Inferior parietal cortex (tissue), 1 donor: ENCODE results near the gene ANTXR1.
"Not testable (repeated sequence)": the region's sequence is repeated elsewhere in the genome, so short reads cannot be mapped to it uniquely, and the experiment has no call there.

Experiments used
- DNase-seq: peaks from one replicate; pipeline ENCODE4 v3.0.0-alpha.2; 2016; ENCODE audit errors: extremely low spot score

Gene ANTXR1

DNA sequence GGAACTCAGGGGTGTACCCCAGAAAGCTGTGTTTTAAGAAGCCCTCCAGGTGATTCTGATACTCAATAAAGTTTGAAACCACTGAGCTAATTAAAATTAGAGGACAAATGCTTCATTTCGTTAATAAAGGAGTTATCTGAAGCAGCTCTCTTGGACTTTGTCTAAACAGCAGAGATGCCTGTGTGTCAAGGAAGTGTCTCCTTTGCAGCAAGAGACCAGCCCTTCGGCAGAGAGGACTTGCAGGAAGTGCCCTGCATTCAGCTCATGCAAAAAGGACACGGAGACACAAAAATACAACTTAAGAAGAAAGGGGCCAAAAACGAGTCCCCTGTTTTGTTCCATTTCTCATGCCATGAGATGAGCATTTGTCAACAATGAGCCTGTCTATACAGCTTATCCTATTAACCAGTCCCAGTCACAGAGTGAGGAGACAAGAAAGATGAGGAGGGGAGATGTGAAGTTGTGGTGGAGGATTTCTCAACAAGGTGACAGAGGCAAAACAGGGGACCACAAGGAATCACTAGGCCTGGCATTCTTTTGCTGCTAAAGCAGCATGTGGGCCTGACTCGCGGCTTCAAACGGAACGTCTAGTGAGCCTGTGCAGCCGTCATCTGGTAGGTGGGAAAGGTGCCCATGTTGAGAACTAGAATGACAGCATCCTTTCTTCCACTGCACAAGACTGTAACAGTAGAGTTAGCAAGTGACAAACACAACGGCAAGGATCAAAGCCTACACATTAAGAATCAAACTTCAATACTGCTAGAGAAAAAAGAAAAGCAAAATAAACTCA is 152.3 kb downstream of the ANTXR1 start:
- no peak for DNase-seq

DNA sequence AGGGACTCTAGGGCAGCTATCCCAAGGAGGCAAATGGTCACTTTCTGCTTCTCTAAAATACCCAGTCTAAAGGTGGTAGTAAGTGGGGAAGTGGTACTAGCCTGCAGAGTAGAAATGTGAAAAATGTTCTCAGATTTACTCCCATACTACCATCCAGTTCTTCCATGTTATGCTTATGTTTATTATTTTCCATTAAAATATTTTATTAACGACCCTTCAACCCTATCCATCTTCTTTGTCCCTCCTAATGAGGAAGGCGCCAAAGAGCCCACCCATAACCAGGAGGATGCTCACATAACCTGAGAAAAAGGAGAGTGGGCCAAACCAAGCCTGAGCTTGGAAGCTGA is 153.5 kb downstream of the ANTXR1 start:
- DNase-seq: no peak

DNA sequence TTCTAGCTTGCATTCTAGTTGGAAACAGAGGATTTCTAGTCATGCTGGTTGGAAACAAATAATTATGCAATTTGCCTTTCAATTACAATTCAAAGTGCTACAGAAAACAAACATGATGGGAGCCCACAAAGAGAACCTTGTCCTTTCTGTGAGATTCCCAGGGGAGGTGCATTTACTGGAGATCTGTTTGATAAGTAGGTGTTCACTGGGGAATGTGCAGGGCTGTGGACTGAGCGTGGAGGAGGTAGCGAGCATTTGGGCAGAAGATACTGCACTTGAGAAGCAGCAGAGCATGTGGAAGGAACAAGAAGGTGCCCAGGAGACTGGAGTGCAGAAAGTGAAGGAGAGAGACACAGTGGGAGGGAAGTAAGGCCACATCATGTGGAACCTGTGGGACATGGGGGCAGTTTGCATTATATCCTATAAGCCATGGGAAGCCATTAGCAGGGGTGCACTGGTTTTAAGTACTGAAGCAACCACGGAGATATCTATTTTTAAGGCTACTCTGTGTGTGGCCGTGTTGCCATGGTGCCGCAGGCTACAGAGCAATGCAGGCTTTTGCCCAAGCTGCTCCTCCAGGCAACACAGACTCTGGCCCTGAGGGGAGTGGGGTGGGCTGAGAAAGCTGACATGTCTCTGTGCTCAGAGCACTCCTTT is 154.0 kb downstream of the ANTXR1 start:
- no peak for DNase-seq

DNA sequence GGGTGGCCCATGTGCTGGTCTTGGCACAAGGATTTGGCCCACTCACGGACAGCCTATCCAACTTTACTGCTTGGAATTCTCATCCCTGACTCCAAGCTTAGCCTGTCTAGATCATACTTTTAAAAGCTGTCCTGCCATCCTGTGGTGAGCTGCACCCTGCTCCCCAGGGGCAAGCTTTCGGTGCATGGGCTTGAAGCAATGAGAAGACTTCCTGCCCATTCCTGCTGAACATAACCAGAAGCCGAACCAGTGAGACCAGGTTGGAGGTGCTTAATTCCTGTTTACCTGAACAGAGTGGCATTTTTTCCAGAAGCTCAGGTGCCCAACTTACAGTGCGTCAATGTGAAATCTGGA is 154.5 kb downstream of the ANTXR1 start:
- DNase-seq: no peak

DNA sequence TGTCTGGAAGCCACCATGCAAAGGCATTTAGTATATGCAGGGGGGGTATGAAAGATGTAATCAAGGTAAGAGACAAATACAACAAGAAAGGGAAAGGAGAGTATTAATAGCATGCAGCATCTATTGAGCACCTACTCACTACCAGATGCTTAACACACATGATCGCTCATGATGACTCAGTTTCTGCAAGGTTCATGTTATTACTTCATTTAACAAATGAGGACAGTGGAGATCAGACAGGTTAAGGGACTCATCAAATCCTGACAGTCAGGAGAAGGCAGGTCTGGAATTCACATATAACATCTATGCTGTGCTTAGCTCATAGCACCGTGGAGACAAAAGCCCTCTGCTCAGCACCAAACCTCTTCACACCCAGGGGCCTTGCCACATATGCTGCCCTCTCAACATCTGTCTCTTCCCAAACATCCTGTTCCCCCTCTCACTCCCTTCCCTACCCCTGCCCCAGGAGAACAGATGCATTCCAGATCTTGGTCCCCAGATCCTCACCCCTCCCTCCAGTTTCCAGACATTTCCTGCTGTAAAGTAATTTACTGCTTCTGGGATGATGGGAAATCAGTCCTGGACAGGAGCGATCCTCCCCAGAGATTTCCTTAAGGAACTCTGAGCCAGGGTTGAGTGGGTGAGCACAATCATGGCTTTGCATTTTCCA is 155.3 kb downstream of the ANTXR1 start:
- no peak for DNase-seq

DNA sequence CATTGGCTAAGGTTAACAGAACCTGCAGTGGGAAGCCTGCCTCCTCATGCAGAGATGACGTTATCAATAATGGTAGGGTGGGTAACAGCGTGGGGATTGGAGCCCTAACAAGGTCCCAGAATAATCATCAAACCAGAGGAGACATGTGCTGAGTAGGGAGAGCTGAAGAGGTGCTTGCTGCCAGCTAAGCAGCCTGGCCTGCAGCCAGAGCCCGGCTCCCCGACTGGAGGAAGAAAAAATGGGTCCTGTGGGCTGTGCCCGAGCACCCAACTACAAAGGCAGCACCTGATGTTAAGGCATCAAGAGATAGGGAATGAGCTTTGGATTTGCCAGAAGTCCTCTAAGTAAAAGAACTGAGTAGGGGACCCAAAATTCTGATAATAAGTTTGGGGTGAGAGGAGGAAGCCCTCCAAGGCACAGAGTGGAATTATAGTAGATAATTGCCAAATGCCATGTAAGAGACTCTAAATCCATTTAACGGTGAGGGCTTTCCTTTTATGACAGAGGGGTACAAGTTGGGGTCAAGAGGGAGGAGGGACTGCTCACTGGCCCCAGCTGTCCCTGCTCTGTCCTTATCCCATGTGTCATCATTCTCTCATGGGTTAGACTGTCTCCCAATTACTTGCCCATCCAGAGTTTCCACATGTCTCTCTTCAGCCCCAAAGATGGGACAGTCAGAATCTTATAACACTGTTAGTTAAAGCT is 156.1 kb downstream of the ANTXR1 start:
- no peak for DNase-seq

DNA sequence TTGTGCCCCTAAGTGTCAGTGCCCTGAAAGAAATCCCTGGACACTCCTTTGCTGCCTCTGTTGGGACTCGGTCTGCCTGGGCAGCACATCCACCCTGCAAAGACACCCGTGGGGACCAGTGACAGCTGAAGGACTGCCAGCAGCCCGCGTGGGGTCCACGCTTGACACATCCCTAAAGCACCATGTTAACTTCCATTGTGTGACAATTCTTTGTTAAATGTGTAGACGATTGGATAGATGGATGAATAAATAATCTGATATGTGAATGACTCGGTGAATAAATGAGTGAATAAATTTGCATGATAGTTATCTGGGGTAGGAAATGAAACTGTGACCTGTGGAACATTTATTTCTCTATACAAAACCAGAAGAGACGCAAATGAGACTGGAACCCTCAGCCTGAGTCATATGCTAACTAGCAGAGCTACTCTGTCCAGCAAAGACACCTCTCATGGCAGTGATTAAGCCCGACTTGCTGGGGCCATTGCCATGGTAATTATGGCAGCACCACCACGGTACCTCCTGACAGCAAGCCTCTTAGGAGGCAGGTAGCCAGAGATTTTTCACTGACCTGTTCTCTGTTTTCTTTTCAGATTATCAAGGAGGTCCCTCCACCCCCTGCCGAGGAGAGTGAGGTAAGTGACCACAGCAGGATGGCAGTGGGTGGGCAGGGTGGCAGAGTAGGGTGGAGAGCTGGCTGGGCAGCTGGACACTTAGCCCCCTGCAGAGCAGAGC is 156.8 kb downstream of the ANTXR1 start:
- no peak for DNase-seq

DNA sequence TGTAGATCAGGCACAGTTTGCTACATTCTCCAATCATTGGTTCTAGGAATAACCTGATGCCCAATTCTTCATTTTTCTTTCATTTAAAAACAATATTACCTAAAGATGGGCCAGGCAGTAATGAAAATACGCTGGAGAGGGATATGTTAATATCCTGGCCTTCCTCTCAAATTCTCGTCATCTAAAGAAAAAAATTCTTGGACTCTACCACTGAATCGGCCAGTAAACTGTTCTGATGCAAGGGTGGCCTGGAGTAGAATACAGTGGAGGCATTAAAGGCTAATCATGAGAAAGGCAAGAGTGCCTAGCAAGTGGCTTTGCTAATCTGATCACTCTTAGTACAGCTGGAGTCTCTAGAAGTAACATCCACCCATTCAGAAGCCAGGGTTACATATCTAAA is 157.7 kb downstream of the ANTXR1 start:
- DNase-seq: no peak

DNA sequence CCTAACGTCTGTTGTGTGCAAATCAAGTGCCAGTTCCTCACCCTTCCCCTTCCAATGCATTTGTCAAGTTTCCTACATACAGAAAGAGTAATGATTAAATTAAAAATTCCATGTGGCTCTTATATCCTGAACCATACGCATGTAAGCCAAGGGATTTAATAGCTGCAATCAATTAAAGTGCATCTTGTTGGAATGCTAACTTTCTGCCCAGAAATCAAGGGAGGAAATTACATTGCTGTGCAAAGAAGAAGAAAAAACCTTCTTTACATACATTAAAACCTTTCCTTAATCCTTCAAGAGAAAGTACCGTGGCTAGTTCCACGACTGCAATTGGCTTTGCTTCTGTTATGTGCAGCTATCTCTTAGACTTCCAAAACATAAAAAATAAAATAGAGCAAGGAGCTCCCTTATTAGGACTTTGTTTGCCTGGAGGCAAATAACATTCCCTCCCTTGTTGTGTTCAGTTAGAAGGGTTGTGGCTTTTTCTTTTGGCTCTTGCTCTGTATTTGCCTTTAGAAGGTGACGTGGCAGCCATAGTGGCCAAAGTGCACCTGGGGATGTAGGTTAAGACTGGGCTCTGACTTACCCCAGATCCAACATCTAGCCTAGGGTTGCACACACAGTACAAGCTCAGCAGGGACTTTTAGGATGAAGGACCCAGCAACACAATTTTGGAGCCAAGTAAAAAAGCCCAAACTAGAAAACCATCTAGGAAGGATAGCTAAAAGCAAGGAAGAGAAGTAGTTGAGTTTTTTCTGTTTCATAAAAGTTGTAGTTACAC is 158.3 kb downstream of the ANTXR1 start:
- no peak for DNase-seq

DNA sequence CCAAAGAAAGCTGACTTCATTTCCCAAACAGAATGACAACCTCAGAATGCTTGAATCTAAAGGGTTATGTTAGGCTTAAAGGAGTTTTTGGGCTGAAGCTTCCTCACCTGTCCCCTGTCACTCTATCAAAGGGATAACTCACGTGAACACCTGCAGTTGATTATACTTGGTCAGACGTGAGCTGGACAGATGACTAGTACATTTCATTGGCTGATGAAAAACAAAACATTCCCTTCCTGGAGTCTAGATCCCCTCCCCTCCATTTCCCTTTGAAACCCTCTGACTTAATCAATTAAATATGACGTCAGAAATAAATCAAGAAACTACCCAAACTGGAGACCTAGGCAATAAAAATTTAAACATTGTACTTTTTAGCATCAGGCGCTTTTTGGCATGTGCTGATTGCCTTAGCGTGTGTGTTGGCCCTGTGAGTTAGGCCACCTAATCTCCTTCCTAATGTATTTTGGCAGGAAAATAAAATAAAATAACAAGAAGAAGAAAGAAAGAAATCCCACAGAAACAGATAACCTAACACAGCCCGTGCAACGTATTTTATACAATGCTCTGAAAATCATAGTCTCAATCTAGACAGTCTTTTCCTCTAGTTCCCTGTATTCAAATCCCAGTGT is 159.0 kb downstream of the ANTXR1 start:
- DNase-seq: no peak

DNA sequence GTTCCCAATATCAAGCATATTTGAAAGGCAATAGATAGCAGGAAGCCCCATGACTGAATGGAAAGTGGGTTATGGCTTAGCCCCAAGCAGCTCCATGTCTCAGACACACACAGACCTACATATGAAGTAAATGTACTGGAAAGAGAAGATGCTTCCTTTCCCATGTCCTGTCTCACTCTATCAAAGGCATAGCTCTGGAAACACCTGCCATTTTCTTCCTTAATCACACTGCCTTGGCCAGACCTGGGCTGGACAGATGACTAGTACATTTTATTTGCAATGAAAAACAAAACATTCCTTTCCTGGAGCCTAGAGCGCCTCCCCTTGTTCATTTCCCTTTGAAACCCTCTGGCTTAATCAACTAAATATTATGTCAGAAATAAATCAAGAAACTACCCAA is 160.7 kb downstream of the ANTXR1 start:
- DNase-seq: no peak

DNA sequence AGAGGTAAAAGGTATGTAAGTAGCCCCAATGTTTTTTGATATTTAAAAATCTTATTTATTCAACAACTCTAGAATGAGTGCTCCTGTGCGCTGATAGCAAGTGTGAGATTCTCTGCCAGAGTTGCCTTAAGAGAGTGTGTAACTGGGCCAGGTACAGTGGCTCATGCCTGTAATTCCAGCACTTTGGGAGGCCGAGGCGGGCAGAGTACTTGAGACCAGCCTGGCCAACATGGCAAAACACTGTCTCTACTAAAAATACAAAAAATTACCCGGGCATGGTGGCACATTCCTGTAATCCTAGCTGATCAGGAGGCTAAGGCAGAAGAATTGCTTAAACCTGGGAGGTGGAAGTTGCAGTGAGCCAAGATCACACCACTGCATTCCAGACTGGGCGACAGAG is 161.2 kb downstream of the ANTXR1 start:
- not testable (repeated sequence) for DNase-seq

DNA sequence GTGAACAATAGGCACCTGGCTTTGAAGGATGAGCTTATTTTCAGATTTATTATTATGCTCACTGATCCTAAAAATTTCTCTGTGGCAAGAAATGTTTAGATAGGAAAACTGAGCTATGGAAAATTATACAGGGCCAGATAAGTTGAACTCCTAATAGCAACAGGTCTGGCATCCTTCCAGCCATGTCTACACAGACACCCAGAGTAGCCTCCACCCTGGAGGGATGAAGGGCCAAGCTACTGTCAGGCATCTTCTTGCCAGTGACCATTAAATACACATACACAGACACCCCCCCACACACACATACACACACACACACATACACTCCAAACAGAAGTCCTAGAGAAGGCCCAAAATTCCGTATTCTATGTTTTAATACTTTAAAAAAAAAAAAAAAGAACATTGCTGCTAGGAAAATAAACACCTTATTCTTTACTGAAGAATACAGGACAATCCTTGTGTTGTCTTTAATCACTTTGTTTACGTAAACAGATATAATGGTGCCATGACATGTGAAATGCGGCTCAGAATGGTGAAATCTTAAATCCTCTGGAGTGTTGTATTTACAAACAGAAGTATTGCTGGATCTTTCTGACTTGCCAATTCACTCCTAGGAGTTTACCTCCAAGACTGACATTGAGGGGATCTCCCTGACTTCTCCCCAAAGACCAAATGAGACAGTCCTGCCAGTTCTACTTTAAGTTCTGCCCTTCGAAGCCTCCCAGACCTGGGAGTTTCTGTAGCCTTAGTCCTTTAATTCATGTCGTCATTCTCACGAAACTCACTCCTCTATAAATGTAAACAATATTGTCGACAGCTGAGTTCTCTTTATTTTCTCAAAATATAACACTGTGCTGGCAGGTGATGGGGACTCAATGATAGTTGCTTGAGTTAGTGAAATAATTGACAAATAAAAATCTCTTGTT is 163.1 kb downstream of the ANTXR1 start:
- DNase-seq: no peak

DNA sequence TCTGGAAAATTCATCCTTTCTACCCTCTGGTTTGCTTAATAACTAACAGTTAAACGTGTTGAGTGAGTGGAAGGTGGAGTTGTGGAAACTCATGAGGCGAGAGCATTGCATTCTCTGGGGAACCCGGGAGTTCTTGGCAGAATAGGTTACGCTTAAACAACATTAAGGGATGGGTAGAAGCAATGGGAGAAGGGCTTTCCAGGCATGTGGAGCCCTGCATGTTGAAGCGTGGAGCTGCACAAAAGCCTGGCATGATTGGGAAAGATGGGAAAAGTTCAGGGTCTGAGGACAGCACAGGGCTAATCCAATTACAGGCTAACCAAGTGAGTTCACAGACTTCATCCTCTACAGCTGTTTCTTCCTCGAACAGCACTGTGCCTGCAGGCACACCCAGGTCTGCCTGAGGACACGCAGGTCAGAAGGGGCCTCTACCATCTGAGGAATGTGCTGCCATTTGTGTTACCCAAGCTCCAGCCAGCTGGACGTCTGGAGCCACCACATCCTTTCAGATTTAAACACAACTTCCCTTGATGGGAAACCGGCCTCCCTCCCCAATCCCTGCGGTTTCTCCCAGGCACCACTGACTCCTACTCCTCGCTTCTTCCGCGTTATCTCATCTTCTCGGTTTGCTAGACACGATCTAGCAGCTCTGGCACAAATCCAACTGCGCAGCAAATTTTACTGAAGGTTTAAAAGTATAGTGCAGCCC is 164.2 kb downstream of the ANTXR1 start:
- DNase-seq: no peak

DNA sequence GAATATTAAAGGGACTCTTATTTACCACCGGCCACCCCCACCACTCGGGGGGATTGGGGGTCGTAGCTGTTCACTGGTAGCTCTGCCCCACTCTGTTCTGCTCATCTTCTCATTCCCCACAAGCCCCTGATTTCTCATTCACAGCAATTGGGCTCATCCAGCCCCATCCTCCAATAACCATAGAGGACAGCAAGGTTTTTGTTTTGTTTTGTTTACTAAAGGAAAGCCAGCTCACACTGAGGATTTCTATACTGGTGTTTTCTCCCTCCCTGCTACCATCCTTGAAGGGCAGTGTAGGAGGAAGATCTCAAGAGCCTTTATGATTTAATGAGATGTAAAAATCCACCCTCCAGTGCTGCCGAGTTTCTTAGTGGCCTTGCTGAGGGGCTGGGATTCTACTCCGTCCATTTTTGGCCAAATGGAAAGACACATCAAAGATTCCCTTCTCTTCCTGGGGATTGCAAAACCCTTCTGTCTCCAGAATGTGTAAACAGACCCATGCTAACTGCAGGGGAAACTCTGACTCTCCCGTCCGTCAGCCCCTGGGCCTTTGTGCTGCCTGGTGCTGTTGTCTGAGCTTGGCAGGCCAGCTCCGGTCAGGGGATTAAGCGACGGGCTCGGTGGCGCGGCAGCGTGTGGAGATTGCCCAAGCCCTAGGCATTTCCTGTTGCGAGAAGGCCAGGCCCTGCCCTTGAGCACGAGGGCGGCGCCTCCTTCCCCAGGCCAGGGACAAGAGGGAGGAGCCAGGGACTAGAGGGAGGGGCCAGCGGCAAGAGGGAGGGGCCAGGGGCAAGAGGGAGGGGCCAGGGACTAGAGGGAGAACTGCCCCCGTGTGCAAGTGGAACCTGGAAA is 165.0 kb downstream of the ANTXR1 start:
- no peak for DNase-seq

DNA sequence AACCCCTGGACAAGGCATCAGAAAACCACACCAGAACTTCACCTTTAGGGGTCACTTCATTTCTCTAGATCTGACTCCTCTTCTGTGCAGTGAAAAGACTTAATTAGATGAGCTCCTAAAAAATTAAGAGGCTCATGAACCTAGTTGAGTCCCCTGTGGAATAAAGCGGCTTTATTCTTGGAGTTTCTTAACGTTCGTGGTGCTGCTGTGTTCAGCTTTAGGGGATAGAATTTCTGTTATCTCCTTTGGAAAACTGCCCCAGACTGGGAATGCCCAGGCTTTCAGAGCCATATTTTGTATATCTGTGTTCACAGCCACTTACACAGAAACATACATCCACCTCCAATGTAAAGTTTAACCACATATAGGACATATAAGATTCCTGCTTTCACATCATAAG is 165.8 kb downstream of the ANTXR1 start:
- no peak for DNase-seq

DNA sequence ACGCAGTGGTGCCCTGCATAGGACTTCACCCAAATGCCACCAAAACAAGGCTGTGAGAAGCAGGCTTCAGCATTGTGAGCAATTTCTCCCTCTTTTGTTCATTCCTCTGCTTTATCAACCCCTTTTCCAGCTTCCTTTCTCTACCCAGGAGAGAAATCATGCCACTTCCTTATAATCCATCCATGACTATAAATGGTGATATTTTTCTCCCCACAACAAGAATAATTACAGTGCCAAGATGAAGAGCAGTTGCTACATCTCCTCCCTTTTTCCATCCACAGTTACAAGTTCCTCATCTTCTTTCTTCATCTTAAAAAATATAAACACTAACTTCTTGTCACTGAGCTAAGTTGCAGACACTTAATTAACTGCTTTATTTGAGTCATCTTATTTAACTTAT is 167.2 kb downstream of the ANTXR1 start:
- DNase-seq: no peak

DNA sequence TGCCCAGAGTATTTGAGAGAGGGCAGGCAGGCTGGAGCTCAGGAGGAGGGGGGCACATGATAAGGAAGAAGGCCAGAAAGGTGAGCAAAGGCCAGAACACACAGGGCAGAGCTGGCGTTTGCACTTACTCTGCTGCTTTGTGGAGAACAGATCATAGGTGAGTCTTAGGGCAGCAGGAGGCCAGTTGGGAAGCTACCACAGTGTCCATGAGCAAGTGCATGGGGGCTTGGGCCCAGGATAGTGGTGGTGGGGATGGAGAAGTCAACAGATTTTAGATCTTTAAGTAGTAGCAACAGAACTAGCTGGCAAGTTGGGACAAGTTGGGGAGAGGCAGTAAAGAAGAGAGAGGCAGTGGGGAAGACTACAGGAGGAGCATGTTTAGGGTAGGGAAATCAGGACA is 168.0 kb downstream of the ANTXR1 start:
- DNase-seq: no peak
